SK-N-SH treated with all-trans-retinoic acid at 6 μM for 48 hours (cell line): ENCODE data around the gene TMEM200B.

Source experiments
- ATAC-seq: fragments of 200-7000 bp; cut with Tn5 transposase; 3 replicates; pipeline ENCODE4 v1.9.1; 2020; ENCODE audit warnings: mild to moderate bottlenecking, moderate library complexity
- ARNTL ChIP-seq: fragments of 450-650 bp; formaldehyde crosslinking; IDR thresholded peaks from 2 replicates; pipeline ENCODE4 v1.5.0; 2020; ENCODE audit warnings: low read depth, mild to moderate bottlenecking, moderate library complexity, borderline replicate concordance
- CSDC2 ChIP-seq: fragments of 250-450 bp; sonication (Bioruptor Pico); IDR thresholded peaks from 2 replicates; pipeline ENCODE4 v1.5.0; 2020; ENCODE audit warnings: mild to moderate bottlenecking, moderate library complexity
- ESRRG ChIP-seq: fragments of 250-450 bp; sonication (Bioruptor Pico); IDR thresholded peaks from 2 replicates; pipeline ENCODE4 v1.6.1; 2021; ENCODE audit warnings: mild to moderate bottlenecking
- GLIS3 ChIP-seq: fragments of 250-450 bp; sonication (Bioruptor Pico); IDR thresholded peaks from 2 replicates; pipeline ENCODE4 v1.5.0; 2020; ENCODE audit warnings: mild to moderate bottlenecking, moderate library complexity
- ISL1 ChIP-seq: fragments of 250-450 bp; sonication (Bioruptor Pico); IDR thresholded peaks from 2 replicates; pipeline ENCODE4 v2.1.2; 2022; ENCODE audit warnings: mild to moderate bottlenecking, moderate library complexity
- PPARA ChIP-seq: fragments of 250-450 bp; sonication (Bioruptor Pico); IDR thresholded peaks from 2 replicates; pipeline ENCODE4 v1.5.0; 2020; ENCODE audit warnings: mild to moderate bottlenecking, borderline replicate concordance
- RARB ChIP-seq: fragments of 250-450 bp; sonication (Bioruptor Pico); IDR thresholded peaks from 2 replicates; pipeline ENCODE4 v1.8.0; 2021; ENCODE audit warnings: mild to moderate bottlenecking, moderate library complexity
- SNAI2 ChIP-seq: fragments of 250-450 bp; sonication (Bioruptor Pico); IDR thresholded peaks from 2 replicates; pipeline ENCODE4 v1.5.0; 2020; ENCODE audit warnings: mild to moderate bottlenecking, moderate library complexity
- TCF4 ChIP-seq: fragments of 250-450 bp; sonication (Bioruptor Pico); IDR thresholded peaks from 2 replicates; pipeline ENCODE4 v1.8.0; 2021; ENCODE audit warnings: mild to moderate bottlenecking, moderate library complexity, borderline replicate concordance
- TOX ChIP-seq: fragments of 250-450 bp; sonication (Bioruptor Pico); IDR thresholded peaks from 2 replicates; pipeline ENCODE4 v1.8.0; 2021; ENCODE audit warnings: mild to moderate bottlenecking, moderate library complexity, borderline replicate concordance
- ZC3H10 ChIP-seq: fragments of 250-450 bp; sonication (Bioruptor Pico); IDR thresholded peaks from 2 replicates; pipeline ENCODE4 v1.5.1; 2021; ENCODE audit warnings: mild to moderate bottlenecking, moderate library complexity
- ZFP30 ChIP-seq: fragments of 450-650 bp; formaldehyde crosslinking; IDR thresholded peaks from 2 replicates; pipeline ENCODE4 v1.5.0; 2022; ENCODE audit warnings: mild to moderate bottlenecking, moderate library complexity
- ZNF565 ChIP-seq: fragments of 450-650 bp; formaldehyde crosslinking; conservative IDR thresholded peaks from 2 replicates; pipeline ENCODE4 v1.5.0; 2020; ENCODE audit warnings: low read depth, mild to moderate bottlenecking, moderate library complexity
- ZNF8 ChIP-seq: fragments of 450-650 bp; formaldehyde crosslinking; IDR thresholded peaks from 2 replicates; pipeline ENCODE4 v1.5.0; 2020; ENCODE audit warnings: mild to moderate bottlenecking, moderate library complexity
- TF ChIP-seq, protein P1 (sequence below): fragments of 250-450 bp; sonication (Bioruptor Pico); IDR thresholded peaks from 2 replicates; pipeline ENCODE4 v1.8.0; 2021; ENCODE audit warnings: low read depth, mild to moderate bottlenecking, moderate library complexity, borderline replicate concordance
- TF ChIP-seq, protein P2 (sequence below): fragments of 250-450 bp; sonication (Bioruptor Pico); IDR thresholded peaks from 2 replicates; pipeline ENCODE4 v1.8.0; 2020; ENCODE audit warnings: mild to moderate bottlenecking, moderate library complexity, borderline replicate concordance
- TF ChIP-seq, protein P3 (sequence below): fragments of 250-450 bp; sonication (Bioruptor Pico); IDR thresholded peaks from 2 replicates; pipeline ENCODE4 v1.5.1; 2020; ENCODE audit warnings: low read depth, mild to moderate bottlenecking, moderate library complexity
- TF ChIP-seq, protein P4 (sequence below): fragments of 250-450 bp; sonication (Bioruptor Pico); IDR thresholded peaks from 2 replicates; pipeline ENCODE4 v1.5.1; 2021; ENCODE audit warnings: mild to moderate bottlenecking, moderate library complexity
- TF ChIP-seq, protein P5 (sequence below): fragments of 250-450 bp; sonication (Bioruptor Pico); IDR thresholded peaks from 2 replicates; pipeline ENCODE4 v1.5.0; 2020; ENCODE audit warnings: mild to moderate bottlenecking, moderate library complexity

TMEM200B gene

DNA sequence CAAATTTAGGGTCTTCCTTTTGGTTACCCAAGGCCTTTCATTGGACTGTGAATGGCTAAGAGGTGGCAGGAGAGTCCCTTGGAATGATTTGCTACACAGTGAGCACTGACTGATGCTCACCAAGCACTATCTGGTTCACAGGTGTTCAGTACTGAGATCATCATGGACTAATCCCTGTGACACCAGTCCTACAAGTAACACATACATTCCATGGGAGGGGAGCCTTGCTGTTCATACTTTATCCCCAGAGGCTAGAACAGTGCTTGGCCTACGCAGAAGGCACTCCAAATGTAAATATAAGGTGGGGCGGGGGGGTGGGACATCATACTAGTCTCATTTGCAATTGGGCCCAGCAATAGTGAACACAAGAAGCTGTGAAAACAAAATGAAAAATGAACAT, 20.5 kb upstream of the TMEM200B start:
- TF ChIP-seq, protein P1, sequence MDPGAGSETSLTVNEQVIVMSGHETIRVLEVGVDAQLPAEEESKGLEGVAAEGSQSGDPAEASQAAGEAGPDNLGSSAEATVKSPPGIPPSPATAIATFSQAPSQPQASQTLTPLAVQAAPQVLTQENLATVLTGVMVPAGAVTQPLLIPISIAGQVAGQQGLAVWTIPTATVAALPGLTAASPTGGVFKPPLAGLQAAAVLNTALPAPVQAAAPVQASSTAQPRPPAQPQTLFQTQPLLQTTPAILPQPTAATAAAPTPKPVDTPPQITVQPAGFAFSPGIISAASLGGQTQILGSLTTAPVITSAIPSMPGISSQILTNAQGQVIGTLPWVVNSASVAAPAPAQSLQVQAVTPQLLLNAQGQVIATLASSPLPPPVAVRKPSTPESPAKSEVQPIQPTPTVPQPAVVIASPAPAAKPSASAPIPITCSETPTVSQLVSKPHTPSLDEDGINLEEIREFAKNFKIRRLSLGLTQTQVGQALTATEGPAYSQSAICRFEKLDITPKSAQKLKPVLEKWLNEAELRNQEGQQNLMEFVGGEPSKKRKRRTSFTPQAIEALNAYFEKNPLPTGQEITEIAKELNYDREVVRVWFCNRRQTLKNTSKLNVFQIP (CRISPR knock-in tag) = no peak
- TF ChIP-seq SNAI2 (no peak), ZFP30 (no peak), ZNF8 (CRISPR knock-in tag) (no peak), RARB (CRISPR knock-in tag) (no peak), TCF4 (CRISPR knock-in tag) (no peak), ZC3H10 (CRISPR knock-in tag) (no peak), ZNF565 (CRISPR knock-in tag) (no peak), ESRRG (CRISPR knock-in tag) (no peak), PPARA (CRISPR knock-in tag) (no peak), TOX (CRISPR knock-in tag) (no peak), ISL1 (CRISPR knock-in tag) (no peak), ARNTL (no peak)
- TF ChIP-seq, protein P2, sequence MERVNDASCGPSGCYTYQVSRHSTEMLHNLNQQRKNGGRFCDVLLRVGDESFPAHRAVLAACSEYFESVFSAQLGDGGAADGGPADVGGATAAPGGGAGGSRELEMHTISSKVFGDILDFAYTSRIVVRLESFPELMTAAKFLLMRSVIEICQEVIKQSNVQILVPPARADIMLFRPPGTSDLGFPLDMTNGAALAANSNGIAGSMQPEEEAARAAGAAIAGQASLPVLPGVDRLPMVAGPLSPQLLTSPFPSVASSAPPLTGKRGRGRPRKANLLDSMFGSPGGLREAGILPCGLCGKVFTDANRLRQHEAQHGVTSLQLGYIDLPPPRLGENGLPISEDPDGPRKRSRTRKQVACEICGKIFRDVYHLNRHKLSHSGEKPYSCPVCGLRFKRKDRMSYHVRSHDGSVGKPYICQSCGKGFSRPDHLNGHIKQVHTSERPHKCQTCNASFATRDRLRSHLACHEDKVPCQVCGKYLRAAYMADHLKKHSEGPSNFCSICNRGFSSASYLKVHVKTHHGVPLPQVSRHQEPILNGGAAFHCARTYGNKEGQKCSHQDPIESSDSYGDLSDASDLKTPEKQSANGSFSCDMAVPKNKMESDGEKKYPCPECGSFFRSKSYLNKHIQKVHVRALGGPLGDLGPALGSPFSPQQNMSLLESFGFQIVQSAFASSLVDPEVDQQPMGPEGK (CRISPR knock-in tag) = no peak
- TF ChIP-seq, protein P3, sequence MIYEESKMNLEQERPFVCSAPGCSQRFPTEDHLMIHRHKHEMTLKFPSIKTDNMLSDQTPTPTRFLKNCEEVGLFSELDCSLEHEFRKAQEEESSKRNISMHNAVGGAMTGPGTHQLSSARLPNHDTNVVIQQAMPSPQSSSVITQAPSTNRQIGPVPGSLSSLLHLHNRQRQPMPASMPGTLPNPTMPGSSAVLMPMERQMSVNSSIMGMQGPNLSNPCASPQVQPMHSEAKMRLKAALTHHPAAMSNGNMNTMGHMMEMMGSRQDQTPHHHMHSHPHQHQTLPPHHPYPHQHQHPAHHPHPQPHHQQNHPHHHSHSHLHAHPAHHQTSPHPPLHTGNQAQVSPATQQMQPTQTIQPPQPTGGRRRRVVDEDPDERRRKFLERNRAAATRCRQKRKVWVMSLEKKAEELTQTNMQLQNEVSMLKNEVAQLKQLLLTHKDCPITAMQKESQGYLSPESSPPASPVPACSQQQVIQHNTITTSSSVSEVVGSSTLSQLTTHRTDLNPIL (CRISPR knock-in tag) = no peak
- TF ChIP-seq, protein P4, sequence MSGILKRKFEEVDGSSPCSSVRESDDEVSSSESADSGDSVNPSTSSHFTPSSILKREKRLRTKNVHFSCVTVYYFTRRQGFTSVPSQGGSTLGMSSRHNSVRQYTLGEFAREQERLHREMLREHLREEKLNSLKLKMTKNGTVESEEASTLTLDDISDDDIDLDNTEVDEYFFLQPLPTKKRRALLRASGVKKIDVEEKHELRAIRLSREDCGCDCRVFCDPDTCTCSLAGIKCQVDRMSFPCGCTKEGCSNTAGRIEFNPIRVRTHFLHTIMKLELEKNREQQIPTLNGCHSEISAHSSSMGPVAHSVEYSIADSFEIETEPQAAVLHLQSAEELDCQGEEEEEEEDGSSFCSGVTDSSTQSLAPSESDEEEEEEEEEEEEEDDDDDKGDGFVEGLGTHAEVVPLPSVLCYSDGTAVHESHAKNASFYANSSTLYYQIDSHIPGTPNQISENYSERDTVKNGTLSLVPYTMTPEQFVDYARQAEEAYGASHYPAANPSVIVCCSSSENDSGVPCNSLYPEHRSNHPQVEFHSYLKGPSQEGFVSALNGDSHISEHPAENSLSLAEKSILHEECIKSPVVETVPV (CRISPR knock-in tag) = no peak
- TF ChIP-seq, protein P5, sequence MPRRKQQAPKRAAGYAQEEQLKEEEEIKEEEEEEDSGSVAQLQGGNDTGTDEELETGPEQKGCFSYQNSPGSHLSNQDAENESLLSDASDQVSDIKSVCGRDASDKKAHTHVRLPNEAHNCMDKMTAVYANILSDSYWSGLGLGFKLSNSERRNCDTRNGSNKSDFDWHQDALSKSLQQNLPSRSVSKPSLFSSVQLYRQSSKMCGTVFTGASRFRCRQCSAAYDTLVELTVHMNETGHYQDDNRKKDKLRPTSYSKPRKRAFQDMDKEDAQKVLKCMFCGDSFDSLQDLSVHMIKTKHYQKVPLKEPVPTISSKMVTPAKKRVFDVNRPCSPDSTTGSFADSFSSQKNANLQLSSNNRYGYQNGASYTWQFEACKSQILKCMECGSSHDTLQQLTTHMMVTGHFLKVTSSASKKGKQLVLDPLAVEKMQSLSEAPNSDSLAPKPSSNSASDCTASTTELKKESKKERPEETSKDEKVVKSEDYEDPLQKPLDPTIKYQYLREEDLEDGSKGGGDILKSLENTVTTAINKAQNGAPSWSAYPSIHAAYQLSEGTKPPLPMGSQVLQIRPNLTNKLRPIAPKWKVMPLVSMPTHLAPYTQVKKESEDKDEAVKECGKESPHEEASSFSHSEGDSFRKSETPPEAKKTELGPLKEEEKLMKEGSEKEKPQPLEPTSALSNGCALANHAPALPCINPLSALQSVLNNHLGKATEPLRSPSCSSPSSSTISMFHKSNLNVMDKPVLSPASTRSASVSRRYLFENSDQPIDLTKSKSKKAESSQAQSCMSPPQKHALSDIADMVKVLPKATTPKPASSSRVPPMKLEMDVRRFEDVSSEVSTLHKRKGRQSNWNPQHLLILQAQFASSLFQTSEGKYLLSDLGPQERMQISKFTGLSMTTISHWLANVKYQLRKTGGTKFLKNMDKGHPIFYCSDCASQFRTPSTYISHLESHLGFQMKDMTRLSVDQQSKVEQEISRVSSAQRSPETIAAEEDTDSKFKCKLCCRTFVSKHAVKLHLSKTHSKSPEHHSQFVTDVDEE (CRISPR knock-in tag) = no peak
- no peak for ATAC-seq

GRCh38 chr1:29142714-29143113, 19.0 kb upstream of the TMEM200B start:
- TF ChIP-seq RARB (CRISPR knock-in tag) = no peak
- TF ChIP-seq ZFP30 = no peak
- TF ChIP-seq ZNF8 (CRISPR knock-in tag) = no peak
- no peak for TF ChIP-seq TCF4 (CRISPR knock-in tag)
- TF ChIP-seq ARNTL = no peak
- TF ChIP-seq, protein P1 (CRISPR knock-in tag) = no peak
- TF ChIP-seq ISL1 (CRISPR knock-in tag) = no peak
- TF ChIP-seq CSDC2 (CRISPR knock-in tag) = no peak
- TF ChIP-seq, protein P4 (CRISPR knock-in tag) = no peak
- TF ChIP-seq, protein P5 (CRISPR knock-in tag) = no peak
- TF ChIP-seq GLIS3 (CRISPR knock-in tag) = no peak
- no peak for TF ChIP-seq ZC3H10 (CRISPR knock-in tag)
- TF ChIP-seq ZNF565 (CRISPR knock-in tag) = no peak
- ATAC-seq = no peak
